ENCODE data around the gene ADH1A.

The ADH1A gene

DNA sequence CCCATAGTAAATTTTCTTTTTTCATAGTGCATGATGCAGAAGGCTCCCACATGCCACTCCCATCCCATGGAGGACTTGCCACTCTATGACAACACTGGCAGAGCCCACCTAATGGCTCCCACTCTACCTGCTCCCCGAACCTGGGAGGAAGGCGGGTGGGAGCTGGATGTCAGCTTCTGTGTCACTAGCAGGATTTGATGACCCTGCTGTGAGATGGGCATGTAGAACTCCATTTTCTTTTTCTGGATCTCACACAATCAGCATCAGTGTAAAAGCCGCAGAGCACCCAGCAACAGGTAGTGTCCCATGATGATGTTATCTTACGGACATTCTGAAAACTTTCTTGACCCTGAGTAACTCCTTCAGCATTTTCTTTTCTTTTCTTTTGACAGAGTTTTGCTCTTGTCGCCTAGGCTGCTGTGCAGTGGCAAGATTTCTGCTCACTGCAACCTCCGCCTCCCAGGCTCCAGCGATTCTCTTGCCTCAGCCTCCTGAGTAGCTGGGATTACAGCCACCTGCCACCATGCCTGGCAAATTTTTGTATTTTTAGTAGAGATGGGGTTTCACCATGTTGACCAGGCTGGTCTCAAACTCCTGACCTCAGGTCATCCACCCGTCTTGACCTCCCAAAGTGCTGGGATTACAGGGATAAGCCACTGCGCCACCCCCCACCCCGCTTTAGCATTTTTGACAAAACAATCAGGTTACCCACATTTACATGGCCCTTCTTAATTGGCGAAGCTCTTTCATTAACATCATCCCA, 15.0 kb upstream of the ADH1A start:
- H3K27me3 Mint-ChIP-seq = peaks cover 7% of the 10 kb centered on the region

DNA sequence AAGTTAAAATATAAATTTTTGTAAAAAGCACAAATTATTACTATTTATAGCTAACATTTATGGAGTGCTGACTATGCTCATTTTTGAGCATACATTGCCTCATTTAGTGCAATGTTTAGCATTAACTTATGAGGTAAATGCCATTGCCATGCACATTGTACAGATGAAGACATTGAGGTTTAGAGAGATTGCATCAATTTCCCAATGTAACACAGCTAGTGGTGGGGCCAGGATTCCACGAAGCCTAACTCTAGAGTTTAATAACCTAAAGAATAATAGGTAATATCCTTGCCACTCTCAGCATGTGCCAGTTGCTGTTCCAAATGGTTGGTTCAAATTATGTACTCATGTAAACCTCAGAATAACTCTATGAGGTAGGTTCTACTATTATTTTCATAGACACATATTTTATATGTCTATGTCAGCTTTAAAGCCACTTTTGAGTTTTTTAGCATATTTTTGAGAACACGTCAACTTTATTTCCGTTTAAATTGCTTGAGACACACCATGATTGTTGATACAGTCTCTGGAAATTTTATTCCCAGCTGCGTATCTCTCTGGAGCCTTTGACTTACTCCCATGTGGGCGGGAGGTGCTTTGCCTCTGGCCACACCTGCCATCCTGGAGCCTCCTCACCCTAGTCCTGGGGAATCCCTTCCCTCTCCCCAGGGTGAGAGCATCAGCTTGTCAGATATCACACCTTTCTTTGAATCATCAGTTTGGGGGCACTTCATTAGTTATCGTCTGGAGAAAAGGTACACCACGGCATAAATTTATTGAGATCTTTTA, 10.8 kb upstream of the ADH1A start:
- Mint-ChIP-seq H3K36me3 (no peaks in the 10 kb centered on the region), H3K27ac (no peak overlapping the region), H3K4me1 (ENCODE audit: low read depth) (no peaks in the 10 kb centered on the region), H3K4me3 (no peak overlapping the region), H3K9me3 (ENCODE audit: low read depth) (peaks cover 14% of the 10 kb centered on the region), H3K27me3 (no peaks in the 10 kb centered on the region)

More for the DNA sequence above, 15.0 kb upstream of the ADH1A start:
- no peaks in the 10 kb centered on the region for H3K9me3 Mint-ChIP-seq (ENCODE audit: low read depth)
- H3K4me1 Mint-ChIP-seq (ENCODE audit: low read depth) = no peaks in the 10 kb centered on the region
- no peaks in the 10 kb centered on the region for H3K36me3 Mint-ChIP-seq
- no peak overlapping the region for H3K4me3 Mint-ChIP-seq
- no peak overlapping the region for H3K27ac Mint-ChIP-seq

DNA sequence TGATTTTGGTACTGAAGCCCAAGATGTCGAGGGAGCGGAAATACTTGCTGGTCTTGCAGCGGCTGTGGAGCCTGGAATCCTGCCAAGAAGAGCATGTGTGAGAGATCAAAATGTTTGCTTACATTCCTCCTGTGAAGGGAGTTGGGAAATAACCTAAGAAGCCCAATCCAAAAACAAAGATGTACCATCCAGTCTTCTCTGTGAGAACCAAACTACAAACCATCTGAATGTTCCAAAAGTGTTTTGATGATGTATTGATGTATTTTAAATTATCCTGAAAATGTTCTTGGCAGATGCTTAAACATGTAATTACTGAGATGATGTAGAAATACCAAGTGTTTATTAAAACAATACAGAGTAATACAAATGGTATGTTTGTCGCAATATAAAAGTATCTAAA, 10.1 kb upstream of the ADH1A start:
- Mint-ChIP-seq H3K27me3 (no peaks in the 10 kb centered on the region), H3K9me3 (ENCODE audit: low read depth) (peaks cover 14% of the 10 kb centered on the region), H3K27ac (no peak overlapping the region), H3K4me1 (ENCODE audit: low read depth) (no peaks in the 10 kb centered on the region), H3K36me3 (no peaks in the 10 kb centered on the region), H3K4me3 (no peak overlapping the region)

DNA sequence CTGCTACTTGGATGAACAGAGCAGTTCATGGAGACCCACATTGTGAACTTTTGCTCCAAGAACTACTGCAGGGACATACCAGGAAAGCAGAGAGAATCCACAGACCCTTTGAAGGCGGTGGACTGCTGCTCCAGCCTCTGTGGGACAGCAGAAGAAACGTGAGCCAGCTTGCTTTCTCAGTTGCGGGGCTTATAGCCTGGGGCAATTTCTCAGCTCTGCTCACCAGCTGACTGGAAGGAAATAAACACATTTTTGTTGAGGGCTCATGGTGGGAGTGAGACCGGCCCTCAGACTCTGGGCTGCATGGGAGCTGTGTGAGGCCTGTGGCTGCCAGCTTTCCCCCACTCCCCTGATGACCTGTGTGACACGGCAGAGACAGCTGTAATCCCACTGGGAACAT, 2.6 kb upstream of the ADH1A start:
- Mint-ChIP-seq H3K9me3 (ENCODE audit: low read depth) (peaks cover 20% of the 10 kb centered on the region), H3K27ac (no peak overlapping the region), H3K36me3 (peaks cover 8% of the 10 kb centered on the region)

DNA sequence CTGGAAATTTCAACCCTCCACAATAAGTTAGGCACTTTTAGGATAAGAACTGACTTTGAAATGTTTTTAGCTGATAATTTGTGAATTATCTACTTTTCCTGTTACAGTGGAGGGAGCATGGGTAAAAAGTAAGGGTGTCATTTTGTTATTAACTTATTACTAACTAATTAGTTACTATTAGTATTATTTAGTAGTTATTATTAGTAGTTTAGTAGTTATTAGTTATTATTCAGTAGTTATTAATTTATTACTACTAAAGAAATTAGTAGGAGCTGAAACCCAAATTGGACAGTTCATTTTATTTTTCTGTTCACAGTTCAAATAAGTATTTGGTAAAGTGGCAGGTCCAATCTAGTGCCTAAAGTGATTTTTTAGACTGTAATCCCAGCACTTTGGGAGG, 5.4 kb downstream of the ADH1A start:
- Mint-ChIP-seq H3K27ac (no peak overlapping the region), H3K4me3 (no peak overlapping the region), H3K36me3 (no peaks in the 10 kb centered on the region), H3K4me1 (ENCODE audit: low read depth) (no peaks in the 10 kb centered on the region), H3K27me3 (no peaks in the 10 kb centered on the region), H3K9me3 (ENCODE audit: low read depth) (no peaks in the 10 kb centered on the region)

More for the DNA sequence above, 2.6 kb upstream of the ADH1A start:
- no peak overlapping the region for H3K4me3 Mint-ChIP-seq
- peaks cover 7% of the 10 kb centered on the region for H3K27me3 Mint-ChIP-seq
- no peaks in the 10 kb centered on the region for H3K4me1 Mint-ChIP-seq (ENCODE audit: low read depth)

DNA sequence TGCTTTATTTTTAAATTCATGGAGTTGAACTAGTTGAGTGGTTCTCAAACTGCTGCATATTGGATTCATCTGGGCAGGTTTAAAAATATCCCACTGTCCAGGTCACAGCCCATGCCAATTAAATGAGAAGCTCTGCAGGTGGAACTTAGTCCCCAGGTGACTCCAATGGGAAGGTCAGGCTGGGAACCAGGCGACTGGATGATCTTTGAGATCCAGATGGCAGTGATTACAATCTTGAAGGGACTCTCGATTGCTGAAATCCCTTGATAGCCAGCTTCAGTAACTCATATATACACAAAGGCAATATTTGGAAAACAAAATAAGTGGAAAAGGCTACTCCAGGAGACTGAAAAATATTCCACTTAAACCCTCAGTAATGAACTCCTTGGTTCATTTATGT, 8.1 kb downstream of the ADH1A start:
- peaks cover 2% of the 10 kb centered on the region for H3K27me3 Mint-ChIP-seq
- no peaks in the 10 kb centered on the region for H3K4me1 Mint-ChIP-seq (ENCODE audit: low read depth)
- H3K27ac Mint-ChIP-seq = no peak overlapping the region
- no peaks in the 10 kb centered on the region for H3K9me3 Mint-ChIP-seq (ENCODE audit: low read depth)
- no peaks in the 10 kb centered on the region for H3K36me3 Mint-ChIP-seq
- no peak overlapping the region for H3K4me3 Mint-ChIP-seq

DNA sequence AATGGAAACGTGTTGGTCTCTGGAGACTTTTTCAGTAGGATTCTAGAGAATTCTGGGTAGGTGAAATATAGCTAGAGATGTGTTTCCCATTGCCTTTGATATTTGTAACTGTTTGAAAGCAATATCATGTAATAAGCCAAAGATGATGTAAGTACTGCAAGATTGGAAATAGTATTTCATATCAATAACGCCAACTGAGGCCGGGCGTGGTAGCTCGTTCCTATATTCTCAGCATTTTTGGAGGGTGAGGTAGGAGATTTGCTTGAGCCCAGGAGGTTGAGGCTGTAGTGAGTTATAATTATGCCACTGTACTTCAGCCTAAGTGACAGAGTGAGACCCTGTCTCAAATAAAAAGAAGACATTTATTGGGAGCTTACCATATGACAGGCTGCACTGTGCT, 9.5 kb downstream of the ADH1A start:
- no peaks in the 10 kb centered on the region for H3K9me3 Mint-ChIP-seq (ENCODE audit: low read depth)
- H3K4me1 Mint-ChIP-seq (ENCODE audit: low read depth) = no peaks in the 10 kb centered on the region
- peaks cover 3% of the 10 kb centered on the region for H3K27me3 Mint-ChIP-seq
- H3K4me3 Mint-ChIP-seq = no peak overlapping the region
- no peak overlapping the region for H3K27ac Mint-ChIP-seq
- no peaks in the 10 kb centered on the region for H3K36me3 Mint-ChIP-seq

DNA sequence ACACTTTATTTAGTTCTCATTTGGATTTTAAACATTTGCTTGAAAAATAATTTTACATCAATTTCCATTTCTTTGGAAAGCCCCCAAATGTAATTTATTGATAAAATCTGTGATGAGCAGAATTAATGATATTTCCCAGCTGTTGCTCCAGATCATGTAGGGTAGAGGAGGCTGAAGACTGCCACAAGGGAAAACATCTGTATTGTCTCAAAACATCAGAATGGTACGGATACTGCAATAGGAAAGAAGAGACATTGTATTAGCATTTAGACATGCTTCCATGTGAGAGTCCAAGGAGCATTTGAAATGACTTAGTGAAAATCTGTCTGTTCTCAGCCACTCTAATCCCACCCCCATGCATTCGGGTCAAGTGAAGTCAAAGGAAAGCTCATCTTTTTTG, 14.4 kb downstream of the ADH1A start:
- Mint-ChIP-seq H3K36me3 (no peaks in the 10 kb centered on the region), H3K4me3 (no peak overlapping the region), H3K9me3 (ENCODE audit: low read depth) (no peaks in the 10 kb centered on the region), H3K27ac (no peak overlapping the region), H3K4me1 (ENCODE audit: low read depth) (no peaks in the 10 kb centered on the region), H3K27me3 (peaks cover 3% of the 10 kb centered on the region)

DNA sequence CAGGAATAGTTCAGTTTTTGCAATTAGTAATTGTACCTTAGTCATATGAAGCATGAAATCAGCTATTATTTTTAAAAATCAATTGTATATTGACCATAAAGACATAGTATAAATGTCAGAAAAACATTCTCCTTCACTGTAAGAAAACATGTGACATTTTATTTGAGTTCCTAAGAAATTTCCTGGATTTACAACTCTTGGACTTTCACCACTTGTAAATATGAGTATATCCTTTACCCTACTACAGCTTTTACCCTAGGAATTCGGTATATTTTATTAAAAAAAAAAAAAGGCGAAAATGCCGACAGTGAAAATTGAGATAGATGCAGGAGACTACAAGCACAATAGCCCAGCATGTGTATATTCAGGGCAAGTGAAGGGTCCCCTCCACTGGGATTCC, 14.9 kb downstream of the ADH1A start:
- H3K9me3 Mint-ChIP-seq (ENCODE audit: low read depth) = no peaks in the 10 kb centered on the region

DNA sequence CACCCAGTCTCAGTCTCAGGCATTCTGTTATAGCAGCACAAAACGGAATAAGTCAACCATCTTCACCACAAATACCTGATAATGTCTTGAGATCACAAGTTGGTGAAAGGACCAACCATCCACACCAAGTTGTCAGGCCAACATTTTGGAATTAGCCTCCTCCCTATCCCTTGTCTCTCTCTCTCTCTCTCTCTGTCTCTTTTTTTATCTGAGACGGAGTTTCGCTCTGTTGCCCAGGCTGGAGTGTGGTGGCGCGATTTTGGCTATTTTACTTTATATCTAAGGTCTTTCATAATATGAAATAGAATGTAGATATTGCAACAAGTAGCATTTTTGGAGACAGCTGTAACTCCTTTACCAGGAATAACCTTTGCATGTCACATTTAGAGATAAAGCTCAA, 15.7 kb downstream of the ADH1A start:
- no peaks in the 10 kb centered on the region for H3K36me3 Mint-ChIP-seq
- no peak overlapping the region for H3K27ac Mint-ChIP-seq
- no peaks in the 10 kb centered on the region for H3K9me3 Mint-ChIP-seq (ENCODE audit: low read depth)
- H3K4me3 Mint-ChIP-seq = no peak overlapping the region
- H3K27me3 Mint-ChIP-seq = peaks cover 1% of the 10 kb centered on the region
- no peaks in the 10 kb centered on the region for H3K4me1 Mint-ChIP-seq (ENCODE audit: low read depth)

More for the DNA sequence above, 14.9 kb downstream of the ADH1A start:
- Mint-ChIP-seq H3K27ac (no peak overlapping the region), H3K27me3 (peaks cover 3% of the 10 kb centered on the region), H3K36me3 (no peaks in the 10 kb centered on the region), H3K4me3 (no peak overlapping the region), H3K4me1 (ENCODE audit: low read depth) (no peaks in the 10 kb centered on the region)

DNA sequence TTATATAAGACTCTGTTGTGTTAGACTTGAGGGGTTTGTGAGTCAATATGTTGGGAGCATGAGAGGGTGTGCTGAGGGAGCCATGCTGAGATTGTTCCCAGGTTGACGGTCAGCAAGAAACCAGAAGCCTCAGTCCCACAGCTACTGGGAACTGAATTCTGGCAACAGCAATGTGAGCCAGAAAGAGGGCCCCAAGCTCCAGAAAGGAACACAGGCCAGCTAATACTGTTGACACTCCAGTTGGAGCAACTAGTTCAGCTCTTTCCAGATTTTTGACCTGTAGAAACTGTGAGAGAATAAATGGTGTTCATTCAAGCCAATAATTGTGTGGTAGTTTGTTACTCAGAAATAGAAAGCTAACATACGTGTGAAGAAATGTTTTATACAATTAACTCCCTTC, 17.1 kb downstream of the ADH1A start:
- H3K4me1 Mint-ChIP-seq (ENCODE audit: low read depth) = no peaks in the 10 kb centered on the region
- H3K36me3 Mint-ChIP-seq = no peaks in the 10 kb centered on the region
- H3K27ac Mint-ChIP-seq = no peak overlapping the region
- no peaks in the 10 kb centered on the region for H3K9me3 Mint-ChIP-seq (ENCODE audit: low read depth)
- no peak overlapping the region for H3K4me3 Mint-ChIP-seq
- peaks cover 1% of the 10 kb centered on the region for H3K27me3 Mint-ChIP-seq

DNA sequence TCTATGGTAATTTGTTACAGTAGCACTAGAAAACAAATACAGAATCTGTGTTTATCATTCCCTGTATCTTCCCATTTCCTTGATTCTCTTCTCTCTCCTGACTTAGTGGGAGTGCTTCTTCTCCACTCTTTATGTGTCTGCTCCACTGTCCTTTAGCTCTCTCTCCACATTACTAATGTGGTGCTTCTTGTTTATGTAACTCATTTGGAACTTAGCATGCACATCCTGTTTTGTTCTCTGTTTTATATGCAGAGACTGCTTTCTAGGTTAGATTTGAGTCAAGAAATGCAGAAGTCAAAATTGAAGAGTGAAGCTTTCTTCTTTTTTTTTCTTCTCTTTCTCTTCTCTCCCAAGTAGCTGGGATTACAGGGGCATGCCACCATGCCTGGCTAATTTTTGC, 25.9 kb downstream of the ADH1A start:
- H3K27ac Mint-ChIP-seq = no peak overlapping the region

DNA sequence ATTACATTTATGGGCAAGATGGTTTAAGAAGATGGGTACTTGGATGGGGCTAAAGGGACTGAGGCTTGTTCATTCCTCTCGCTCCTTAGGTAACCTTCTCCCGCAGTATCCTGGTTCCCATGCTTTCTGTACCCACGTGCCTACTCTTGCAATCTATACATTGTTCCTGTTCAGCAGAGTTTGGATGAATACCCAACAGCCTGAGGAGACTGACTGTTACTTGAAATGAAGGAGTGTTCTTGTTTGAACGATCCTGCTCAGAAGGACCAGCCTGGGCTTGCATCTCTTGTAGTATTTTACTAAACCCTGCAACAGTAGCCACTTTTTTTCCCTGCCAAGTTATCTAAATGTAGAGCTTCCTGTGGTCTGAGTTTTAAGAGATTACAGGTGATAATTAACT, 38.0 kb downstream of the ADH1A start:
- H3K27me3 Mint-ChIP-seq = no peaks in the 10 kb centered on the region
- no peaks in the 10 kb centered on the region for H3K4me1 Mint-ChIP-seq (ENCODE audit: low read depth)
- H3K9me3 Mint-ChIP-seq (ENCODE audit: low read depth) = no peaks in the 10 kb centered on the region
- H3K4me3 Mint-ChIP-seq = no peak overlapping the region
- H3K36me3 Mint-ChIP-seq = peaks cover 2% of the 10 kb centered on the region
- H3K27ac Mint-ChIP-seq = no peak overlapping the region

More for the DNA sequence above, 25.9 kb downstream of the ADH1A start:
- H3K27me3 Mint-ChIP-seq = peaks cover 2% of the 10 kb centered on the region
- H3K4me3 Mint-ChIP-seq = no peak overlapping the region
- H3K4me1 Mint-ChIP-seq (ENCODE audit: low read depth) = no peaks in the 10 kb centered on the region
- peaks cover 7% of the 10 kb centered on the region for H3K36me3 Mint-ChIP-seq
- H3K9me3 Mint-ChIP-seq (ENCODE audit: low read depth) = peaks cover 14% of the 10 kb centered on the region

DNA sequence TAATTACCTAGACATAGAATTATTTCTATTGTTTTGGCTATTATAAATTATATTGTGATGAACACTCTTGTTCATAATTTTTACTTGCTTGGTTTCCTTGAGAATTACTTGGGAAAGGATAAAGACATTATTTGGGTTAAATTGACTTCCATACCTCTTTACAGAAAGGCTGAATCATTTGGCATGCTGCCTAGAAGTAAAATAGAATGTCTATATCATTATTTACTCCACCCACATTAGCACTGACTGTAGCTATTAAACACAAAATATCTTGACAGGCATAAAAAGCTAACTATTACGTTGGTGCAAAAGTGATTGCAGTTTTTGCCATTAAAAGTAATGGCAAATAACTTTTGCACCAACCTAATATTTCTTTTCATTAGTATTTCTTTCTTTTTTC, 42.1 kb downstream of the ADH1A start:
- H3K27me3 Mint-ChIP-seq = no peaks in the 10 kb centered on the region

DNA sequence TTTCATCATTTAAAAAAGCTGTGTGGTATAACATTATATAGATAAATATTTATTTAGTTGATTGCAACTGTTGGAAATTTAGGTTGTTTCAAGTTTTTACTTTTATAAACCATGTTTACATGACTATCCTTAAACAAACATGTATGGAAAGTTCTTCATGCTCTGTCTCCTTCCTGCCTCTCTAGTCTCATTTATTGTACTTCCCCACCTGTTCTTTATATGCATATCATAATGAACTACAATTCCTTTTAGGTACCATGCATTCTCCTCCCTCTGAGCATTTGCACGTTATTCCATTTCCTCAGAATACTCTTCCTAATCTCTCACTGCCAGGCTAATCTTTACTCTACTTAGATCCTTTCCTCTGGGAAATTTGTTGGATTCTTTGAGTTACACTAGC, 54.8 kb downstream of the ADH1A start:
- peaks cover 2% of the 10 kb centered on the region for H3K36me3 Mint-ChIP-seq
- H3K4me3 Mint-ChIP-seq = no peak overlapping the region
- H3K4me1 Mint-ChIP-seq (ENCODE audit: low read depth) = no peaks in the 10 kb centered on the region
- H3K27ac Mint-ChIP-seq = no peak overlapping the region
- H3K27me3 Mint-ChIP-seq = peaks cover 2% of the 10 kb centered on the region
- peaks cover 13% of the 10 kb centered on the region for H3K9me3 Mint-ChIP-seq (ENCODE audit: low read depth)

More for the DNA sequence above, 42.1 kb downstream of the ADH1A start:
- no peaks in the 10 kb centered on the region for H3K4me1 Mint-ChIP-seq (ENCODE audit: low read depth)
- H3K27ac Mint-ChIP-seq = no peak overlapping the region
- H3K9me3 Mint-ChIP-seq (ENCODE audit: low read depth) = peaks cover 15% of the 10 kb centered on the region
- no peak overlapping the region for H3K4me3 Mint-ChIP-seq
- peaks cover 5% of the 10 kb centered on the region for H3K36me3 Mint-ChIP-seq

All from activated naive CD8-positive, alpha-beta T cell (primary cell).